ENCODE measurements around the gene STX4. TPM values are rescaled to one million over a fixed set of nuclear protein-coding genes. Genes with fewer than 3 reads are reported as not detected.

STX4 gene
- total RNA-seq, 1 experiment from 2014 or later: 26.0 TPM

DNA sequence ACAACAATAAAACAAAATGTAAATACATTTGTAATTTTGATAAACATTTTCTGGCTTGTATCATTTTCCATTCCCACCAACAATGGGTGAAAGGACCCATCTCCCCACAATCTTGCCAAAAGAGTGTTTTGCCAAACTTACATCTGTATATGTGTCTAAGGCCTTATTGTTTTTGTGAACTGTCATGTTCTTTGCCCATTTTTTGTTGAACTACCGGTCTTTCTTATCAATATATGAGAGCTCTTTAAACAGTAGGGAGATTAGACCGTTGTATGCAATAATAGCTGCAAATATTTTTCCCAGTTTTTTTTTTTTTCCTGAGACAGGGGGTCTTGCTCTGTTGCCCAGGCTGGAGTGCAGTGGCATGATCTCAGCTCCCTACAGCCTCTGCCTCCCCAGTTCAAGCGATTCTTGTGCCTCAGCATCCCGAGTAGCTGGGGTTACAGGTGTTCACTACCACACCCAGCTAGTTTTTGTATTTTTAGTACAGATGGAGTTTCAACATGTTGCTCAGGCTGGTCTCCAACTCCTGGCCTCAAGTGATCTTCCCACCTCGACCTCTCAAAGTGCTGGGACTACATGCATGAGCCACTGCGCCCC lies 9.6 kb upstream of the STX4 start:
- ATAC-seq: no peak
- BruUV-seq (replicated peaks): no TSS peak
- Histone ChIP-seq H3K36me3 (ENCODE audit: control insufficient read depth in 1 of 2, insufficient read depth in 2 of 2, low read length in 2 of 2) (no peaks in the 10 kb centered on the region), H3K9ac (ENCODE audit: low read length) (no peak overlapping the region), H3K9me2 (ENCODE audit: insufficient read depth) (no peaks in the 10 kb centered on the region), H3K4me1 (ENCODE audit: control insufficient read depth in 1 of 2, insufficient read depth in 2 of 2, low read length in 2 of 2) (peaks cover 5 to 7% of the 10 kb centered on the region in 2 experiments; a peak in 1 of 4 replicates), H3K27me3 (ENCODE audit: insufficient read depth, low read length) (no peaks in the 10 kb centered on the region), H3K4me3 (replicated peaks in 1 of 2; ENCODE audit: low read depth in 1 of 2, low read length in 2 of 2) (no peak overlapping the region), H3K4me2 (ENCODE audit: low read length) (no peak overlapping the region), H3K9me3 (ENCODE audit: control insufficient read depth in 1 of 2, insufficient read depth in 1 of 2, low read depth in 1 of 2, low read length in 2 of 2) (no peaks in the 10 kb centered on the region), H4K20me1 (ENCODE audit: insufficient read depth) (no peaks in the 10 kb centered on the region), H3K79me2 (ENCODE audit: insufficient read depth, low read length) (no peaks in the 10 kb centered on the region), H3K27ac (ENCODE audit: low read depth, low read length) (no peak overlapping the region), H2AFZ (ENCODE audit: low read depth, low read length, poor library complexity, severe bottlenecking) (no peak overlapping the region)
- RAD21 ChIA-PET (ENCODE audit: low non-redundant PET in 1 of 2, low total read pairs in 2 of 2, uncharacterized antibody in 2 of 2, unreplicated experiment in 2 of 2): no interaction called here
- DNase-seq (ENCODE audit: low read depth, low spot score): no peak
- intact Hi-C loops (cut with micrococcal nuclease): no loop called here
- no peak for TF ChIP-seq YY1 (IDR thresholded peaks at IDR 0.05; ENCODE audit: extremely low read depth, insufficient replicate concordance, low read depth, low read length)
- no peak for TF ChIP-seq ELF1 (IDR thresholded peaks at IDR 0.05; ENCODE audit: borderline replicate concordance, low read depth)
- TF ChIP-seq FOSL1 (IDR thresholded peaks at IDR 0.05; ENCODE audit: low read depth): no peak
- no peak for TF ChIP-seq SRF (IDR thresholded peaks at IDR 0.05; ENCODE audit: low read depth)
- TF ChIP-seq POLR2A (IDR thresholded peaks at IDR 0.05; ENCODE audit: borderline replicate concordance, extremely low read depth, insufficient read depth, insufficient read length): no peak
- TF ChIP-seq, protein P1, sequence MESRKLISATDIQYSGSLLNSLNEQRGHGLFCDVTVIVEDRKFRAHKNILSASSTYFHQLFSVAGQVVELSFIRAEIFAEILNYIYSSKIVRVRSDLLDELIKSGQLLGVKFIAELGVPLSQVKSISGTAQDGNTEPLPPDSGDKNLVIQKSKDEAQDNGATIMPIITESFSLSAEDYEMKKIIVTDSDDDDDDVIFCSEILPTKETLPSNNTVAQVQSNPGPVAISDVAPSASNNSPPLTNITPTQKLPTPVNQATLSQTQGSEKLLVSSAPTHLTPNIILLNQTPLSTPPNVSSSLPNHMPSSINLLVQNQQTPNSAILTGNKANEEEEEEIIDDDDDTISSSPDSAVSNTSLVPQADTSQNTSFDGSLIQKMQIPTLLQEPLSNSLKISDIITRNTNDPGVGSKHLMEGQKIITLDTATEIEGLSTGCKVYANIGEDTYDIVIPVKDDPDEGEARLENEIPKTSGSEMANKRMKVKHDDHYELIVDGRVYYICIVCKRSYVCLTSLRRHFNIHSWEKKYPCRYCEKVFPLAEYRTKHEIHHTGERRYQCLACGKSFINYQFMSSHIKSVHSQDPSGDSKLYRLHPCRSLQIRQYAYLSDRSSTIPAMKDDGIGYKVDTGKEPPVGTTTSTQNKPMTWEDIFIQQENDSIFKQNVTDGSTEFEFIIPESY (IDR thresholded peaks at IDR 0.05; ENCODE audit: extremely low read depth, insufficient replicate concordance, low read length): no peak
- no peak for TF ChIP-seq CBX3 (IDR thresholded peaks at IDR 0.05; ENCODE audit: low read depth)
- no peak for TF ChIP-seq SIN3A (IDR thresholded peaks at IDR 0.05; ENCODE audit: low read depth)
- no peak for TF ChIP-seq EGR1 (IDR thresholded peaks at IDR 0.05; ENCODE audit: low read depth)
- TF ChIP-seq, protein P2, sequence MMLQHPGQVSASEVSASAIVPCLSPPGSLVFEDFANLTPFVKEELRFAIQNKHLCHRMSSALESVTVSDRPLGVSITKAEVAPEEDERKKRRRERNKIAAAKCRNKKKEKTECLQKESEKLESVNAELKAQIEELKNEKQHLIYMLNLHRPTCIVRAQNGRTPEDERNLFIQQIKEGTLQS (IDR thresholded peaks at IDR 0.05): no peak
- TF ChIP-seq, protein P3, sequence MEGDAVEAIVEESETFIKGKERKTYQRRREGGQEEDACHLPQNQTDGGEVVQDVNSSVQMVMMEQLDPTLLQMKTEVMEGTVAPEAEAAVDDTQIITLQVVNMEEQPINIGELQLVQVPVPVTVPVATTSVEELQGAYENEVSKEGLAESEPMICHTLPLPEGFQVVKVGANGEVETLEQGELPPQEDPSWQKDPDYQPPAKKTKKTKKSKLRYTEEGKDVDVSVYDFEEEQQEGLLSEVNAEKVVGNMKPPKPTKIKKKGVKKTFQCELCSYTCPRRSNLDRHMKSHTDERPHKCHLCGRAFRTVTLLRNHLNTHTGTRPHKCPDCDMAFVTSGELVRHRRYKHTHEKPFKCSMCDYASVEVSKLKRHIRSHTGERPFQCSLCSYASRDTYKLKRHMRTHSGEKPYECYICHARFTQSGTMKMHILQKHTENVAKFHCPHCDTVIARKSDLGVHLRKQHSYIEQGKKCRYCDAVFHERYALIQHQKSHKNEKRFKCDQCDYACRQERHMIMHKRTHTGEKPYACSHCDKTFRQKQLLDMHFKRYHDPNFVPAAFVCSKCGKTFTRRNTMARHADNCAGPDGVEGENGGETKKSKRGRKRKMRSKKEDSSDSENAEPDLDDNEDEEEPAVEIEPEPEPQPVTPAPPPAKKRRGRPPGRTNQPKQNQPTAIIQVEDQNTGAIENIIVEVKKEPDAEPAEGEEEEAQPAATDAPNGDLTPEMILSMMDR (IDR thresholded peaks at IDR 0.05 in 2 of 3, conservative IDR thresholded peaks at IDR 0.05 in 1 of 3; ENCODE audit: borderline replicate concordance in 1 of 3, insufficient read depth in 1 of 3, low read depth in 2 of 3, low read length in 2 of 3): no peak
- TF ChIP-seq JUND (IDR thresholded peaks at IDR 0.05): no peak
- no peak for TF ChIP-seq ZFX (IDR thresholded peaks at IDR 0.05)
- TF ChIP-seq, protein P4, sequence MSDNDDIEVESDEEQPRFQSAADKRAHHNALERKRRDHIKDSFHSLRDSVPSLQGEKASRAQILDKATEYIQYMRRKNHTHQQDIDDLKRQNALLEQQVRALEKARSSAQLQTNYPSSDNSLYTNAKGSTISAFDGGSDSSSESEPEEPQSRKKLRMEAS (IDR thresholded peaks at IDR 0.05): no peak
- POLR2A ChIA-PET: interaction anchor here (0.8 kb wide), 1 partner anchor 156 kb away, joined by 3 read pairs; the partner anchor contains the start of gene FUS
- CTCF ChIA-PET: interaction anchor here (1.3 kb wide), 1 partner anchor 39 kb away, joined by 4 read pairs; the partner anchor contains the start of gene HSD3B7
